IPS-NIHi7 (cell line): Measurements from ENCODE around the gene HARS1.
"Not testable (repeated sequence)": the region's sequence is repeated elsewhere in the genome, so short reads cannot be mapped to it uniquely, and the experiment has no call there.

Source experiments
- DNase-seq: peaks from one replicate; pipeline ENCODE4 v3.0.0; 2012; ENCODE audit warnings: mixed read lengths; ENCODE audit errors: extremely low spot score

HARS1 gene

DNA sequence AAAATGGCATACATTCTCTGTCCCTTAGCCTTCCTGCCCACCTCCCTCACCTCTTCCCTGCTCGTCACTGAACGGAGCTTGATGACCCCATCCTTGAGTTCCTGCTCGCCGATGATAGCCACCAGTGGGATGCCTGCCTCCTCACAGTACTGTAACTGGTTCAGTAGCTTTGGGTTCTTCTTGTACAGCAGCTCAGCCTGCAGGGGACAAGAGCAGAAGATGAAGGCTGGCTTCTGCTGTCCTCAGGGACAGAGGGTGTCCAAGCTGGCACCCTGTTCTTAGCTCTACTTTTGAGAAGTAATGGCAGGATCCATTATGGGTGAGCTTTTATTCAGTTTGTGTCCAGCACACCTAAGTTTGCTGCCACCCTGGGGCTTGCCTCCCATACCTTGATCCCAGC lies 16.5 kb downstream of the HARS1 start:
- DNase-seq: no peak

GRCh38 chr5:140674211-140674610 lies 17.0 kb downstream of the HARS1 start:
- DNase-seq: no peak

GRCh38 chr5:140673187-140673976 lies 17.8 kb downstream of the HARS1 start, which contains the start of gene DND1:
TSS of gene DND1 (minus strand) at chr5:140673576. CDS start at chr5:140673542, 34 bp downstream.
- peak; percentile 54 for DNase-seq

DNA sequence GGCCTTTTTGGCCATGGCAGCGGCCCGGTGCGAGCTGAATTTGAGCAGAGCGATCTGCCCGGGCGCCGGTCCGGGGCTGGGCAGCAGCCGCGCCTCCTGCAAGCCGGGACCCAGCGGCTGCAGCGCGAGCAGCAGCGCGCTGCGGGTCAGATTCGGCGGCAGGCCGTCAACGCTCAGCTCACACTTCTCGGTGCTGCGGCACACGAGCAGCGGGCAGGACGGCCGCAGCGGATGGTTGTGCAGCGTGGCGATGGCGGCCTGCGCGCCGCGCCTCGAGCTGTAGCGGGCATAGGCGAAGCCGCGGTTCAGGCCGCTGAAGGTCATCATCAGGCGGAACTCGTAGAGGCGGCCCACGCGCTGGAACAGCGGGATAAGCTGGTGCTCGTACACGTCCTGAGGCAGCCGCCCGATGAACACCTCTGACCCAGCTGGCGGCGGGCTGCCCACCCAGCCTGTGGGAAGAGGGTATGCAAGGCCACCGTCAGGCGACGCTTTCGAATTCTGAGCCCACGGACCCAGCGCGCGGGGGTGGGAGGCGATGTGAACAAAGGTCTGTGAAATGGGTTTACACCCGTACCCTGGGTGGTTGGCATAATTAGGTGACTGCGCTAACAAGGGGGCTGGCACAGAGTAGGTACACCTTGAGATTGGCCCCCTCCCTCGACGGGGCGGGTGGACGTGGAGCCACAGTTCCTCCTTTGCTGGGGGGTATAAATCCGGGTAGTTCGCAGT lies 18.5 kb downstream of the HARS1 start:
- no peak for DNase-seq

GRCh38 chr5:140671472-140672125 lies 19.6 kb downstream of the HARS1 start:
- no peak for DNase-seq

DNA sequence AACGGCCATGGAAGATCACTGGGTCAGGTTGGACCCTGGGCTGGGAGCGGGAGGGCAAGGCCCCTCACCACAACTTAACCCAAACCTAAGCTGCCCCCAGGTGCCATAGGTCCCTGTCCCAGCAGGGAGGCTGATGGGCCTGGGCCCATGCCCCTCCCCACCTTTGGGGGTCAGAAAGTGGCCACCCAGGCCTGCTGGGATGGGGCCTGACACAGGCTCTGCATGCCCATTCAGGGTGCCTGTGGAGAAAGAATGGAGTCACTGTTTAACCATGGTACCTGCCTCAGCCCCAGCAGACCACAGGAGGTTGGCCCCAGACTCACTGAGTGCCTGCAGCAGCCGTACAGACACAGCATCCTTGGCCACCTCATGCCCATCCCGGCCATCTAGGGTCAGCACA lies 20.1 kb downstream of the HARS1 start:
- DNase-seq: not testable (repeated sequence)

- DNase-seq: peak; percentile 97
Measured at GRCh38 chr5:140664359-140665119, 26.6 kb downstream of the HARS1 start, which contains the start of gene WDR55. TSS of gene WDR55 (plus strand) at chr5:140664904. CDS start at chr5:140664913, 9 bp downstream.

DNA sequence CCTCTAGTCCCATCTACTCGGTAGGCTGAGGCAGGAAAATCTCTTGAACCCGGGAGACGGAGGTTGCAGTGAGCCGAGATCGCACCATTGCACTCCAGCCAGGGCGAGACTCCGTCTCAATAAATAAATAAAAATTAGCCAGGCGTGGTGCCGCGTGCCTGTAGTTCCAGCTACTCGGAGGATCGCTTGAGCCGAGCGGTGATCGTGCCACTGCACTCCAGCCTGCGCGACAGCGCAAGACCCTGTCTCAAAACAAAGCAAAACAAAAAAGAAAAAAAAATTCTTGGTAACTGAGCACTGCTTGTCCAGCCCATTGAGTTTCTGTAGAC lies 27.2 kb downstream of the HARS1 start:
- DNase-seq: no peak

- not testable (repeated sequence) for DNase-seq
Measured at GRCh38 chr5:140660371-140660770, 30.8 kb downstream of the HARS1 start.

GRCh38 chr5:140658870-140659269 lies 32.3 kb downstream of the HARS1 start:
- DNase-seq: no peak

GRCh38 chr5:140647042-140647419 lies 44.1 kb downstream of the HARS1 start:
- no peak for DNase-seq

- no peak for DNase-seq
Measured at GRCh38 chr5:140642718-140643117, 48.5 kb downstream of the HARS1 start.

DNA sequence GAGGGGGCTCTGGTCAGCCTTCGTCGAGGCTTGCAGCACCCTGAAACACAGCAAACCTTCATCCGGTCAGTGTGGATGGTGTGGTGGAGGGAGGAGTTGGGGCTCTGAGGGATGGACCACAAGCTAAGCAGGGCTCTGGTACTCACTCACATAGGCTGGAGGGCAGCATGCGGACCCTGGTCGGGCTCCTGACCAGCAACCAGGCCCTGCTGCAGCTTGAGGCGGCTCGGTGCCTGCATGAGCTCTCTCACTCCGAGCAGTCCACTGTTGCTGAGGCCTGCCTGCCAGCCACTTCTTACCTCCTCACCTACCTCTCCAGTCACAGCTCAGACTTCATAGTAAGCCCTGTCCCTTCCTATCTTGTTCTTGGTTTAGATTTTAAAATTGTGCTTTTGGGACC lies 49.5 kb downstream of the HARS1 start:
- no peak for DNase-seq

GRCh38 chr5:140639148-140639981 lies 51.8 kb downstream of the HARS1 start, which contains the start of gene TMCO6:
TSS of gene TMCO6 (plus strand) at chr5:140639451. CDS start at chr5:140639528, 77 bp downstream.
- DNase-seq: peak; percentile 100

- DNase-seq: not testable (repeated sequence)
Measured at GRCh38 chr5:140638898-140639147, 52.3 kb downstream of the HARS1 start.

DNA sequence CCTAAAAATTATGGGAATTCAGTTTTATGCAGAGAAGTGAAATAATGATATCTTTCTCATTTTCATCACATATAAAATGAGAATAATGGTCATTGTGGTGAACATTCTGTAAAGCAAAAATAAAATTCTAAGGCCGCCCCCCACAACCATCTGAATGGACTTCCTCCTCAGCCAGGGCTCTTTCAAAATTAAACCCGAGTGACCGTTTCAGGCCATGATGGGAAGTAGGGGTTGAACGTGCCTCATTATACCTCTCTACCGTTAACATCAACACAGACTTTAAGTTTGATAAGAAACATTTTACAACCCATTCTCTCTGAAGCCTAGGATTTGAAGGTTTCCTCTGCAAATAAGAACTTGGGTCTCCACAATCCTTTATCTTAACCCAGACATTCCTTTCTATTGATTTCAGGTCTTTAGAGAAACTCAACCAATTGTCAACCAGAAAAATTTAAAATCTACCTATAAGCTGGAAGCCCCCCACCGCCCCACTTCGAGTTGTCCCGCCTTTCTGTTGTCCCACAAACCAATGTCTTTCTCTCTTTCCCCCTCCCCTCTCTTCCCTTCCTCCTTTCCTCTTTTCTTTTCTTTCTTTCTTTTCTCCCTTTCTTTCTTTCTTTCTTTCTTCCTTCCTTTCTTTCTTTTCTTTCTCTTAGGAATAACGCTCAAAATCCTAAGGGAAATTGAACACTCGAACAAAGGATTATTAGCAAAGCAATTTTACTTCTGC lies 53.6 kb downstream of the HARS1 start:
- DNase-seq: no peak

GRCh38 chr5:140635291-140636257 lies 55.6 kb downstream of the HARS1 start:
- no peak for DNase-seq

DNA sequence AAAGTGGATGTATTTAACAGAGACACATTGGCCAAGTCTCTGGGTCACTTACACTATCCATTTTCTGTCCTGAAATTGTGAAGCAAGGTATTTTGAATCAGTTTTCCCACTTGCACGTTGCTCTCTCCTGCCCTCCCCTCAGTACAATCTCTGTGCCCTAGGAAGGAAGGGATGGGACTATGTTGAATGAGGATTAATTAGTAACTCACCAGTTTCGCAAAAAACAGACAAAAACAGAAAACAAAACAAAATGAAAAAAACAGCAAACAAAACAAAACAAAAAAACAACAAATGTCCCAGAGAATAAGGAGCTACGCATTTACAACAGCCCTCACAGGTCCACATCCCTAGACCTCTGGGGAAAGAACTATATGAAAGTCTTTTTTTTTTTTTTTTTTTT lies 57.1 kb downstream of the HARS1 start:
- no peak for DNase-seq

- DNase-seq: no peak
Measured at GRCh38 chr5:140633501-140633900, 57.7 kb downstream of the HARS1 start.
